Vagina (tissue), 2 donors: ENCODE data around the gene VTI1A.

Source experiments
- POLR2A ChIP-seq, 2 donors: fragments of 450-650 bp; IDR thresholded peaks; one replicate each; pipeline ENCODE4 v1.6.1; 2017; ENCODE audit warnings: antibody characterized with exemption in 2 of 2, mild to moderate bottlenecking in 2 of 2, moderate library complexity in 2 of 2
- POLR2AphosphoS5 ChIP-seq, 2 donors: sonication (generic); formaldehyde crosslinking; IDR thresholded peaks; one replicate each; pipeline ENCODE4 v1.9.0; 2017; ENCODE audit warnings: antibody characterized with exemption in 2 of 2, mild to moderate bottlenecking in 2 of 2, low read depth in 1 of 2; ENCODE audit not compliant: insufficient read depth in 1 of 2
- TF ChIP-seq, protein P1 (sequence below), 3 experiments: fragments of 450-650 bp in 2 of 3; fragments of 200-600 bp in 1 of 3; sonication (generic) in 1 of 3; IDR thresholded peaks; one replicate each; pipeline ENCODE4 v1.5.1; 2017 to 2019; ENCODE audit warnings: antibody characterized with exemption in 3 of 3, mild to moderate bottlenecking in 2 of 3, moderate library complexity in 2 of 3

DNA sequence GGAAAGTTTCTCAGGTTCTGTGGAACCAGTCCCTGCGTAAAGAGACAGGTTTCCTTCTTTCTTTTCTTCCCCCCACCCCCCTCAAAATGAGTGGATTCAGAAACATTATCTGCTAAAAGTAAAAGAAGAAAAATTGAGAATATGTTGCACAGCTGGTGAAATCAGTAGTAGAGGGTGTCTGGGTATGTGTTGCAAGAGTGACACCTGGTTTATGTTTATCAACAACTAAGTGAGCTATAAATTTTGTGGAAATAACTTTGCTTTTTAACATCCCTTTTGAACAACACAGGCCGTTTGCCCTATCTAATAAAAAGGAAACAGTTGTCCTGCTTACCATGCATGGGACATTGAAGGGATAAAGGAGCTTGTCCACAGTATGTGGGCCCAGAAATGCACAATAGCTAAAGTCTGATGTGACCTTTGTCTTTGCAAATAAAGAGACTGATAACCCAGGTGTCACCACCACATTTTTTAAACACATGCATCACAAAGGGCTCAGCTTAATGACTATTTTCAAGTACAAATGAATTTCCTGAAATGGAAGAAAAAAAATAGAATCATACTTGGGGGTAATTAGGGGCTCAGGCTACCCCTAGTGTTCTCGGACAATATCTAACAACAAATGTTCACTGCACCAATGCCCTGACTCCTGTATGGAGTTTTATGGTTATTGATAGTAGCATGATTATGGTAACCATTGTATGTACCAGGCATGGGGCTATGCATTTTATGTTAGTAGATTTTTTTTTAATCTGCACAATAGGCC is 281.3 kb downstream of the VTI1A start:
- TF ChIP-seq, protein P1, sequence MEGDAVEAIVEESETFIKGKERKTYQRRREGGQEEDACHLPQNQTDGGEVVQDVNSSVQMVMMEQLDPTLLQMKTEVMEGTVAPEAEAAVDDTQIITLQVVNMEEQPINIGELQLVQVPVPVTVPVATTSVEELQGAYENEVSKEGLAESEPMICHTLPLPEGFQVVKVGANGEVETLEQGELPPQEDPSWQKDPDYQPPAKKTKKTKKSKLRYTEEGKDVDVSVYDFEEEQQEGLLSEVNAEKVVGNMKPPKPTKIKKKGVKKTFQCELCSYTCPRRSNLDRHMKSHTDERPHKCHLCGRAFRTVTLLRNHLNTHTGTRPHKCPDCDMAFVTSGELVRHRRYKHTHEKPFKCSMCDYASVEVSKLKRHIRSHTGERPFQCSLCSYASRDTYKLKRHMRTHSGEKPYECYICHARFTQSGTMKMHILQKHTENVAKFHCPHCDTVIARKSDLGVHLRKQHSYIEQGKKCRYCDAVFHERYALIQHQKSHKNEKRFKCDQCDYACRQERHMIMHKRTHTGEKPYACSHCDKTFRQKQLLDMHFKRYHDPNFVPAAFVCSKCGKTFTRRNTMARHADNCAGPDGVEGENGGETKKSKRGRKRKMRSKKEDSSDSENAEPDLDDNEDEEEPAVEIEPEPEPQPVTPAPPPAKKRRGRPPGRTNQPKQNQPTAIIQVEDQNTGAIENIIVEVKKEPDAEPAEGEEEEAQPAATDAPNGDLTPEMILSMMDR (IDR thresholded peaks at IDR 0.05): no peak
- TF ChIP-seq POLR2A (IDR thresholded peaks at IDR 0.05): no peak
- TF ChIP-seq POLR2AphosphoS5 (IDR thresholded peaks at IDR 0.05; ENCODE audit: insufficient read depth in 1 of 2, low read depth in 1 of 2): no peak
